HL-60 (cell line): ENCODE results near the gene PRPF6.
A peak's percentile ranks its signal among the peaks of the same experiment; 100 is the strongest.

Experiments
- DNase-seq, 2 experiments: peaks; one replicate each; pipeline ENCODE4 v3.0.0-alpha.2; 2010 to 2020; ENCODE audit warnings: low read depth in 1 of 2, low spot score in 1 of 2
- H3K27ac ChIP-seq: fragments of 250-450 bp; sonication (Bioruptor Pico); replicated peaks from 2 replicates; pipeline ENCODE4 v1.5.1; 2020; ENCODE audit warnings: mild to moderate bottlenecking, moderate library complexity
- H3K27me3 ChIP-seq: fragments of 250-450 bp; sonication (Bioruptor Pico); 2 replicates; pipeline ENCODE4 v1.5.1; 2021; ENCODE audit warnings: mild to moderate bottlenecking, moderate library complexity; ENCODE audit not compliant: insufficient read depth, poor library complexity, severe bottlenecking
- H3K4me3 ChIP-seq: replicated peaks from 2 replicates; pipeline ENCODE4 v1.5.1; 2011; ENCODE audit warnings: mild to moderate bottlenecking, control low read depth, low read length; ENCODE audit not compliant: insufficient read depth
- CTCF ChIP-seq: IDR thresholded peaks from one replicate; pipeline ENCODE4 v1.5.1; 2011; ENCODE audit warnings: low read length, control low read depth, inconsistent platforms; ENCODE audit not compliant: insufficient read depth
- GABPA ChIP-seq: IDR thresholded peaks from 2 replicates; pipeline ENCODE4 v1.6.1; 2012; ENCODE audit warnings: low read depth
- POLR2AphosphoS5 ChIP-seq: IDR thresholded peaks from 2 replicates; pipeline ENCODE4 v1.6.1; 2012; ENCODE audit warnings: low read depth
- REST ChIP-seq: IDR thresholded peaks from 2 replicates; pipeline ENCODE4 v1.6.1; 2012; ENCODE audit warnings: low read depth; ENCODE audit not compliant: insufficient replicate concordance
- SPI1 ChIP-seq: IDR thresholded peaks from 2 replicates; pipeline ENCODE4 v1.6.1; 2012; ENCODE audit warnings: low read depth, mild to moderate bottlenecking, borderline replicate concordance

The PRPF6 gene

GRCh38 chr20:64079273-64080012, 98.5 kb downstream of the PRPF6 start, which contains the start of gene RGS19:
Gene RGS19 (minus strand): TSS chr20:64079518. CDS start chr20:64076886, 2,632 bp downstream.
- H3K4me3 ChIP-seq = peak within 1 kb of the TSS; percentile 83
- H3K27ac ChIP-seq = peak within 1 kb of the TSS; percentile 97
- peak; percentile 94 to 97 for DNase-seq
- TF ChIP-seq POLR2AphosphoS5 (no peak), SPI1 (peak; percentile 99), CTCF (no peak), GABPA (peak; percentile 51; the same call in 1 of the 2 replicates), REST (no peak)
- H3K27me3 ChIP-seq = no peaks in the 10 kb centered on the region

- no peak for DNase-seq
- Histone ChIP-seq H3K27ac (peak within 1 kb of the TSS; percentile 97), H3K27me3 (no peaks in the 10 kb centered on the region), H3K4me3 (peak within 1 kb of the TSS; percentile 83)
- TF ChIP-seq POLR2AphosphoS5 = no peak; the same call in none of the 2 replicates
- TF ChIP-seq REST = no peak
- TF ChIP-seq GABPA = no peak
Measured at GRCh38 chr20:64080013-64080812, 99.3 kb downstream of the PRPF6 start, which contains the start of gene OPRL1. Gene OPRL1 (plus strand): TSS chr20:64080082. CDS start chr20:64092721, 12,639 bp downstream.

- H3K27me3 ChIP-seq = no peaks in the 10 kb centered on the region
- H3K4me3 ChIP-seq = peak overlapping the region; percentile 74
- no peak for TF ChIP-seq GABPA
- no peak for TF ChIP-seq SPI1
- TF ChIP-seq CTCF = no peak
- TF ChIP-seq POLR2AphosphoS5 = no peak
- TF ChIP-seq REST = no peak
- no peak for DNase-seq
- H3K27ac ChIP-seq = peak overlapping the region; percentile 95
Measured at GRCh38 chr20:64080813-64081623, 100.1 kb downstream of the PRPF6 start.
